Motor neuron (in vitro differentiated cells): ENCODE measurements around the gene TASP1. TPM values are rescaled to one million over a fixed set of nuclear protein-coding genes. Genes with fewer than 3 reads are reported as not detected.

Source experiments
- ATAC-seq, 8 experiments: fragments of 200-7000 bp; cut with Tn5 transposase; replicated peaks in 6 of 8; 2 replicates each; pipeline ENCODE4 v1.8.0; 2021; ENCODE audit warnings: mild to moderate bottlenecking in 8 of 8, moderate library complexity in 8 of 8
- H3K27ac ChIP-seq, 2 donors: fragments of 250-450 bp; sonication (Bioruptor Pico); 2 replicates each; pipeline ENCODE4 v1.9.0; 2021; ENCODE audit warnings: antibody characterized with exemption in 2 of 2, mild to moderate bottlenecking in 2 of 2, moderate library complexity in 1 of 2
- H3K4me1 ChIP-seq, 2 donors: fragments of 250-450 bp; sonication (Bioruptor Pico); replicated peaks in 1 of 2; 2 replicates each; pipeline ENCODE4 v1.6.1; 2021; ENCODE audit warnings: antibody characterized with exemption in 2 of 2, mild to moderate bottlenecking in 2 of 2, moderate library complexity in 1 of 2
- H3K4me3 ChIP-seq, 5 donors: fragments of 250-450 bp; sonication (Bioruptor Pico); 2 replicates each; pipeline ENCODE4 v1.9.0; 2021; ENCODE audit warnings: antibody characterized with exemption in 5 of 5, mild to moderate bottlenecking in 5 of 5, moderate library complexity in 4 of 5
- WGBS, 10 experiments: fragments of 450-650 bp; shearing (Covaris generic); methylation state at CpG; one replicate each; pipeline ENCODE4 v1.0.0; 2022; 5-methylcytosine and 5-hydroxymethylcytosine counted together
- in situ Hi-C, 9 experiments: fragments of 400-800 bp; cut with MboI; loops; one replicate each; pipeline ENCODE4 v1.15.0; 2021; ENCODE audit warnings: low sequenced_read_pairs in 9 of 9, low pct_unique_long_range_greater_than_20kb in 2 of 9; ENCODE audit not compliant: unreplicated experiment in 9 of 9
- total RNA-seq, 8 experiments: library from RNA; unstranded; fragments of 300-600 nt; gene quantifications; 2 replicates each; pipeline versions ENCODE4 v1.2.3 to v1.2.4, GENCODE V29; 2022

TASP1 gene
- total RNA-seq, 8 experiments from 2014 or later = 8.7 to 17.4 (median 13.8) TPM

DNA sequence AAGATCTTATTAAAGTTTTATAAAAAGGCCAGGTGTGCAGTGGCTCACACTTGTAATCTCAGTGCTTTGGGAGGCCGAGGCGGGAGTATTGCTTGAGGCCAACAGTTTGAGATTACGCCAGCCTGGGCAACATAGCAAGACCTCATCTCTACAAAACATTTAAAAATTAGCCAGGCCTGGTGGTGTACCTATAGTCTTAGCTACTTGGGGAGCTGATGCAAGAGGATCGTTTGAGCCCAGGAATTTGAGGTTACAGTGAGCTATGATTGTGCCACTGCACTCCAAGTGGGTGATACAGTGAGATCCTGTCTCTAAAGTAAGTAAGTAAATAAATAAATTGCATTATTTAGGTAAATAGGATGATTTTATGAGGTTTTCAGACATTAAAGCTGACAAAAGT lies 234.4 kb downstream of the TASP1 start:
- Histone ChIP-seq H3K27ac (no peak overlapping the region), H3K4me1 (no peaks in the 10 kb centered on the region), H3K4me3 (no peak overlapping the region)
- no peak for ATAC-seq
- 61 to 100% (median 93%) methylated on average over 2 to 4 of the region's 4 CpGs; no CpG with 5 or more reads in 3 of the 10 experiments for WGBS, 10 experiments
- in situ Hi-C loops = no loop called here

DNA sequence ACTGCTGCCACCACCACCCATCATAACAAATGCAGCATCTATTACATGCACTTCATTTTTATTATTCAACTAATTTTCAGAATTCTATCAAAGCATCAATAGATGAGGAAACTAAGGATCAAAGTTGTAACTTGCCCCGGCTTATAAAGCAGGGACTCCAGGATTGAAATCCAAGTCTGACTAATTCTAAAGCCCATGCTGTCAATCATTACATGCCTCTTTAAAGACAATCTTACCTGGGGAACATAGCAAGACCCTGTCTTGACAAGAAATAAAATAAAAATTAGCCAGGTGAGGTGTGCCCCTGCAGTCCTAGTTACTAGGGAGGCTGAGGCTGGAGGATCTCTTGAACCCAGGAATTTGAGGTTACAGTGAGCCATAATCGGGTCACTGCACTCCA lies 235.3 kb downstream of the TASP1 start:
- Histone ChIP-seq H3K27ac (no peak overlapping the region), H3K4me1 (no peaks in the 10 kb centered on the region), H3K4me3 (no peak overlapping the region)
- 0 to 100% (median 56%) methylated on average over 1 to 2 of the region's 2 CpGs; no CpG with 5 or more reads in 2 of the 10 experiments for WGBS, 10 experiments
- in situ Hi-C loops = no loop called here
- ATAC-seq = no peak

- Histone ChIP-seq H3K27ac (no peak overlapping the region), H3K4me1 (no peaks in the 10 kb centered on the region), H3K4me3 (no peak overlapping the region)
- in situ Hi-C loops = no loop called here
- WGBS, 10 experiments = 80 to 100% (median 100%) methylated on average over 1 to 2 of the region's 2 CpGs; no CpG with 5 or more reads in 1 of the 10 experiments
- no peak for ATAC-seq
Observed at GRCh38 chr20:13402986-13403385, 235.7 kb downstream of the TASP1 start.

DNA sequence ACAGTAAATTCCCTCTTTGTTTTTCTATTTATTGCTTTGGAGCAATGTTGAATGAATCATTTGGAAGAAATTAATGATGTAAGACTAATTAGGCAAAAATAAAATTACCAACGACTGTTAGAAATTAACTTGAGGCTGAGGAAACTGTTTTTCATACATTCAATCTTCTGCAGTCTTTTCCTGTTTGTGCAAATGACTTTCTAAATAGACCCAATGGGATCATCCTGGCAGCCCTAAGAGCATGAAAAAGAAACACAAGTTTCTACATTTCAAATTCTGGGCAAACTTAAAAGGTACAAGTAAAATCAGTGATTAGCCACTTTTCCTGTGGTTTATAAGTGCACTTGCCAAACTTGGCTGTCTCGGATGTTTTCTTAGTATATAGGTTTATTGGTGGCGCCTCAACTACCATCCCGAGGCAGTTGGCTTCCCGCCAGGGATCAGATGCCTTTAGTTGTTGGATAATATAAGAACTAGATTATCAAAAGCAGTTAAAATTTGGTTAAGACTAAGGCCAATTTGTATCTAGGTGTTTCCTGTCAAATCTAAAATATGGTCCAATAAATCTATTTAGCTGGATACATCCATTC lies 236.5 kb downstream of the TASP1 start:
- WGBS, 10 experiments = 7 to 100% (median 75%) methylated on average over 1 to 5 of the region's 5 CpGs; no CpG with 5 or more reads in 1 of the 10 experiments
- in situ Hi-C loops = no loop called here
- no peaks in the 10 kb centered on the region for H3K4me1 ChIP-seq

GRCh38 chr20:13401596-13401995 lies 237.1 kb downstream of the TASP1 start:
- H3K27ac ChIP-seq = no peak overlapping the region
- H3K4me1 ChIP-seq = no peaks in the 10 kb centered on the region
- no peak overlapping the region for H3K4me3 ChIP-seq
- WGBS, 10 experiments = 25 to 100% (median 100%) methylated on average over 1 of the region's 1 CpG; no CpG with 5 or more reads in 2 of the 10 experiments
- in situ Hi-C loops = no loop called here
- no peak for ATAC-seq

More for the DNA sequence above, 236.5 kb downstream of the TASP1 start:
- Histone ChIP-seq H3K27ac (no peak overlapping the region), H3K4me3 (no peak overlapping the region)
- no peak for ATAC-seq

- Histone ChIP-seq H3K4me1 (no peaks in the 10 kb centered on the region), H3K27ac (no peak overlapping the region), H3K4me3 (no peak overlapping the region)
- WGBS, 10 experiments = 80 to 100% (median 98%) methylated on average over 1 to 2 of the region's 2 CpGs
- in situ Hi-C loops = no loop called here
- ATAC-seq = no peak
Observed at GRCh38 chr20:13400453-13400852, 238.3 kb downstream of the TASP1 start.

DNA sequence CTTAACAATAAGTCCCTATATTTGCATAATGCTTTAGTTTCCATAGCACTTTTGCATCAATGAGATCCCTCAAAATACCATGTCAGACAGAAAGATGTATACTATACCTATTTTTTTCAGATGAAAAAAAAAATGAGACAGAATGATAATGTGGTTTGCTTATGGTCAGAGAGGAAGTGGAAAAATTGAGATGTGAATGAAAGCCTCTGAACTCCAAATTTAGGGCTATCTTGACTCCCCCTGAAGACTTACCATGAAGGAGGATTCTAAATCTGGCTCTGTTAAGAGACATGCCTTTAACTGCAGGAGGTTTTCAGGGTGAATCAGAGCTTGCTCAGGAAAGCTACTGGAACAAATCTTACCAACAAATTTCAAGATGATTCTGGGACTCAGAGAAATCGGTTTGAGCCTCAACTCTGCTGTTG lies 241.4 kb downstream of the TASP1 start:
- no peak overlapping the region for H3K27ac ChIP-seq
- H3K4me3 ChIP-seq = no peak overlapping the region
- H3K4me1 ChIP-seq = no peaks in the 10 kb centered on the region
- WGBS, 10 experiments = 40 to 100% (median 80%) methylated on average over 1 of the region's 1 CpG; no CpG with 5 or more reads in 5 of the 10 experiments
- in situ Hi-C loops = no loop called here
- ATAC-seq = no peak

DNA sequence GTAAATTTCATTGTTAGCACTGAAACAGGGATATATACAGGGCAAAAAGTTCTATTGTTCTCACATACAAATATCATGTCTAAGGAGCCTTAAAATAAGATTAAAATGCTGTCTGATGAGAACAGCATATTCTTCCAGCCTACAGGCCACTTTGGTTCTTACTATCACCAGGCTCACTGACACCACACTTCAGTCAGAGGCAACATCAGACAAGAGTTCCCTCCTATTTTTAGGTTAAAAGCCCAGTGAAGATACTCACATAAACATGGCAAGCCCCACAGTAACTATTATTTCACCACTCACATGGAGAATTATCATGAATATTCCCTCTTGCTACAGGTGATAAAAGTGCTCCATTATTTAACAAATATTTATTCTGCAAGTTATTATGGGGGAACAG lies 241.9 kb downstream of the TASP1 start:
- H3K4me3 ChIP-seq = no peak overlapping the region
- no peak overlapping the region for H3K27ac ChIP-seq
- no peaks in the 10 kb centered on the region for H3K4me1 ChIP-seq
- in situ Hi-C loops = no loop called here
- no peak for ATAC-seq

GRCh38 chr20:13396022-13396421 lies 242.7 kb downstream of the TASP1 start:
- Histone ChIP-seq H3K4me1 (no peaks in the 10 kb centered on the region), H3K27ac (no peak overlapping the region), H3K4me3 (no peak overlapping the region)
- WGBS, 10 experiments = 29 to 90% (median 61%) methylated on average over 1 to 3 of the region's 3 CpGs; no CpG with 5 or more reads in 4 of the 10 experiments
- in situ Hi-C loops = no loop called here
- ATAC-seq = peak in 1 of 8 experiments; percentile 58

DNA sequence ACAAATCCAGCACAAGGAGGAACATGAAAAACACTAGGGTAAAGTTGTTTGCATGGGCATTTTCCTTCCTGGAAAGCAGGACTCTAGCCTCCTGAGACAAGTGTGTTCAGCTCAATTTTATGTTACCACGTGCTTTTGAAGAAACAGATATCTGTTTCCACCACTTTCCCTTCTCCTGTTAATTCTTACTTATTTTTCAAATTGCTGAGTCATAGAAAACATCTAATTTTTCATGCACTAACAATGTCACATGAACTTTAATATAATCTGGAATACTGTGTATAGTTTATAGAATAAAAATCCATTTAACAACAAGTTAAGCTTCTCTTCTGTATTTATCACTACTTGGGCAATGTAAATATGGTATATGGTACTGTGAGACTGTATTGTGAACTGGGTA lies 243.5 kb downstream of the TASP1 start:
- in situ Hi-C loops = no loop called here
- 50 to 100% (median 86%) methylated on average over 1 of the region's 1 CpG; no CpG with 5 or more reads in 3 of the 10 experiments for WGBS, 10 experiments
- Histone ChIP-seq H3K4me1 (no peaks in the 10 kb centered on the region), H3K27ac (no peak overlapping the region), H3K4me3 (no peak overlapping the region)
- ATAC-seq = no peak

DNA sequence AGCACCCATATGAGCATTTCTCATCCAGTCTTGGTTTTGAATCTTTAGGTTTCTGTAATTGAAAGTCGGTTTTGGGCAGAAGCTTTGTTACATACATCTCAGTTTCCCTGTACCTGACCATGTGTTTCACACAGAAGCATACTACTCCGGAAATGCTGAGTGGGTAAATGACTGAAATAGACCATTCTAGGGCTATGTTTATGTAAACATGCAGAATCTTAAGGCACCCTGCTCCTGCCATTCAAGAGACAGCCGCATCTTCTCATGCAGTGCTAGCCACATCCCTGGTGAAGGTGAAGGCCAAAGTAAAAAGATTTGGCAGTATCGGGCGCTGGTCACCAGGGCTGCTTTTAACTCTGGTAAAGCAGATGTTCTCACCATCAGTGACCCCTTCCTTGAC lies 246.3 kb downstream of the TASP1 start:
- in situ Hi-C loops = no loop called here
- ATAC-seq = no peak
- no peaks in the 10 kb centered on the region for H3K4me1 ChIP-seq

DNA sequence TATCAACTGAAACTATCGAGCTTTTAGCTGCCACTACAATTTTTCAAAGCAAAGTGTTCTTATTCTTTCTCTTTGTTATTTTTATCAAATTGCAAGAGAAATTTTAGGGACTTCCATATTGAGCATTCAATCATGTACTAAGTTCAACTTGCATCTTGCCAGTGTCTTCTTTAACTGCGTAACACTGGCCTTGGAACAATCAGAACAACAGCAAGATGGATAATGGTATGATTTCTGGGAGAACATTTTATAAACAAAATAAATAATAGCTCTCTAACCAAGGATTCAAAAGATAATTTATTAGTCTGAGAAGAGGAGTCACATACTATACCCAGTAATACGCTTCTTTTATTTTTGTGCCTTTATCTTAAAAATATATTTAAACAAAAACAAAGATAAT lies 249.6 kb downstream of the TASP1 start:
- in situ Hi-C loops = no loop called here
- Histone ChIP-seq H3K27ac (no peak overlapping the region), H3K4me1 (no peaks in the 10 kb centered on the region), H3K4me3 (no peak overlapping the region)
- no peak for ATAC-seq
- 82 to 100% (median 99%) methylated on average over 2 to 3 of the region's 3 CpGs for WGBS, 10 experiments

More for the DNA sequence above, 246.3 kb downstream of the TASP1 start:
- Histone ChIP-seq H3K4me3 (no peak overlapping the region), H3K27ac (no peak overlapping the region)
- 90 to 100% (median 98%) methylated on average over 2 to 4 of the region's 5 CpGs; no CpG with 5 or more reads in 2 of the 10 experiments for WGBS, 10 experiments

- no peak overlapping the region for H3K27ac ChIP-seq
- ATAC-seq = no peak
- WGBS, 10 experiments = 80 to 100% (median 100%) methylated on average over 1 to 2 of the region's 2 CpGs; no CpG with 5 or more reads in 1 of the 10 experiments
- no peaks in the 10 kb centered on the region for H3K4me1 ChIP-seq
- no peak overlapping the region for H3K4me3 ChIP-seq
- in situ Hi-C loops = no loop called here
Observed at GRCh38 chr20:13384132-13384531, 254.6 kb downstream of the TASP1 start.

DNA sequence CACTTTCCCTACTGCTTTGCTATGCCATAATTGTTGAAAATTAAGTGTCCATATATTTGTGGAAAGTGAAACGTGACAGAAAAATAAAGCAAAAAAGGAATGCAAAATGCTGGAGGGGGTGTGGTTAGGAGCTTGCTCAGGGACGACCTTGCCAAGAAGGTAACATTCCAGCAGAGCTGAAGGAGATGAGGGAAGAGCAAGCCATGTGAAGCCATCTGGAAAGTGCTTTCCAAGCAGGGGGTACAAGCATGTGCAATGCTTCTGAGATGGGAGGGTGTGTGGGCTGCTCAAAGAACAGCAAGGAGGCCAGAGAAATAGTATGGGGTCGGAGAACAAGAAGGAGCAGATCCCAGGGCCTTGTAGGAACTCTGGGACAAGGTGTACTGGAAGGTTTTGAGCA lies 255.9 kb downstream of the TASP1 start:
- ATAC-seq = no peak
- Histone ChIP-seq H3K27ac (no peak overlapping the region), H3K4me1 (no peaks in the 10 kb centered on the region), H3K4me3 (no peak overlapping the region)
- in situ Hi-C loops = no loop called here
- WGBS, 10 experiments = 40 to 94% (median 79%) methylated on average over 1 to 3 of the region's 3 CpGs; no CpG with 5 or more reads in 1 of the 10 experiments
